Thymus (tissue), 11 donors: Measurements from ENCODE around the gene CTH. TPM values are rescaled to one million over a fixed set of nuclear protein-coding genes. Genes with fewer than 3 reads are reported as not detected.
"Not testable (repeated sequence)": the region's sequence is repeated elsewhere in the genome, so short reads cannot be mapped to it uniquely, and the experiment has no call there.

Experiments
- DNase-seq, 9 donors: peaks; one replicate each; pipeline ENCODE4 v3.0.0-alpha.2; 2013; ENCODE audit warnings: low spot score in 9 of 9, low read depth in 6 of 9, missing footprints in 1 of 9
- H3K27ac ChIP-seq, 2 donors: one replicate each; pipeline ENCODE4 v1.5.1; 2013; ENCODE audit warnings: control low read depth in 1 of 2, low read depth in 1 of 2, low read length in 1 of 2, mild to moderate bottlenecking in 1 of 2, moderate library complexity in 1 of 2
- H3K27me3 ChIP-seq, 2 donors: one replicate each; pipeline ENCODE4 v1.5.1; 2013; ENCODE audit warnings: low read length in 1 of 2; ENCODE audit not compliant: control insufficient read depth in 2 of 2, insufficient read depth in 1 of 2
- H3K36me3 ChIP-seq, 2 donors: one replicate each; pipeline ENCODE4 v1.5.1; 2013; ENCODE audit warnings: low read length in 1 of 2, mild to moderate bottlenecking in 1 of 2, moderate library complexity in 1 of 2; ENCODE audit not compliant: control insufficient read depth in 2 of 2, insufficient read depth in 2 of 2
- H3K4me1 ChIP-seq, 2 donors: one replicate each; pipeline ENCODE4 v1.5.1; 2013; ENCODE audit warnings: low read length in 2 of 2; ENCODE audit not compliant: control insufficient read depth in 2 of 2, insufficient read depth in 2 of 2
- H3K4me3 ChIP-seq, 2 donors: one replicate each; pipeline ENCODE4 v1.5.1; 2013; ENCODE audit warnings: low read length in 2 of 2, control low read depth in 1 of 2, mild to moderate bottlenecking in 1 of 2
- H3K9me3 ChIP-seq, 2 donors: one replicate each; pipeline ENCODE4 v1.5.1; 2013; ENCODE audit warnings: low read length in 1 of 2, mild to moderate bottlenecking in 1 of 2; ENCODE audit not compliant: control insufficient read depth in 2 of 2, insufficient read depth in 1 of 2
- WGBS: extraction: QIAGEN DNeasy Blood & Tissue Kit; methylation state at CpG from one replicate; pipeline ENCODE4 v1.1.7; 2013; 5-methylcytosine and 5-hydroxymethylcytosine counted together
- polyA plus RNA-seq: library from polyadenylated mRNA; stranded (reverse); fragments of 200-250 nt; gene quantifications from one replicate; pipeline ENCODE4 v1.2.3, GENCODE V29; 2013
- total RNA-seq: library from RNA; stranded (reverse); fragments of 120-200 nt; gene quantifications from one replicate; pipeline ENCODE4 v1.2.4, GENCODE V29; 2013
- donor health status: healthy.

The CTH gene
- total and polyA plus RNA-seq, 2 donors, result 1.4 to 2.8 TPM

DNA sequence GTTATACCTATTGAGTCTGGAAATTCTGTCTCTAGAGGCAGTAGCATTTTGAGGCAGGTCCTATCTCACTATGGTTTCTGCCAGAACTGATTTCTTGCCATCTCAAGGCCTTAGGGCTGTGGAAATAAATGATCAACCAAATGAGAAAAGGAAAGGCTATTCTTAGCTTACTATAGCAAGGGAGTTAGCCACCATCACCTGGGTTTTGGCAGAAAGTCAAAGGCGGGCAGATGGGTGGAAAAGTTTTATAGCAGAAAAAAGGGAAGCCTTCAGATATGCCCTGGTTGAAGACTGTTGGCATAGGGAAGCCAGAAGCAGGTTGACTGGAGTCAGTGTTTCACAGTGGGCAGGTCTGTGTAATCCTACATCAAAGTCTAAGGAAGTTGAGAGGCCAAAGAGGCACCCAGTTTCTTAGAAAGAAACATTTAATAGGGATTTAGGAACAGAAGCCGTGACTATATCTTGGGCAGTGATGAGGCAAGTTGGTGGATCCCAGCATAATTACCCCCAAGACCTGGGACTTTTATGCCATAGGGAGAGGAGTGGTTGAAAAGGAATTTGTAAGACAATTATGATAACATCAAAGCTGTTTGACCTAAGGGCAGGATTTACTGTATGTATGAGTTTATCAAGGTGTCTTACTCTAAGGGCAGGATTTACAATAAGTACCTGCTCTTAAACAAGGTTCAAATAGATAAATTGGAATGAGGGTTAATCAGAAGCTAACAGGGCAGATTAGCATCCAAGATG, 29.7 kb downstream of the CTH start:
- Histone ChIP-seq H3K27ac (no peak overlapping the region), H3K27me3 (no peaks in the 10 kb centered on the region), H3K4me3 (no peak overlapping the region), H3K36me3 (no peaks in the 10 kb centered on the region), H3K4me1 (no peaks in the 10 kb centered on the region), H3K9me3 (no peaks in the 10 kb centered on the region)
- WGBS, result 96% methylated on average over 2 of the region's 2 CpGs
- DNase-seq, result no peak

DNA sequence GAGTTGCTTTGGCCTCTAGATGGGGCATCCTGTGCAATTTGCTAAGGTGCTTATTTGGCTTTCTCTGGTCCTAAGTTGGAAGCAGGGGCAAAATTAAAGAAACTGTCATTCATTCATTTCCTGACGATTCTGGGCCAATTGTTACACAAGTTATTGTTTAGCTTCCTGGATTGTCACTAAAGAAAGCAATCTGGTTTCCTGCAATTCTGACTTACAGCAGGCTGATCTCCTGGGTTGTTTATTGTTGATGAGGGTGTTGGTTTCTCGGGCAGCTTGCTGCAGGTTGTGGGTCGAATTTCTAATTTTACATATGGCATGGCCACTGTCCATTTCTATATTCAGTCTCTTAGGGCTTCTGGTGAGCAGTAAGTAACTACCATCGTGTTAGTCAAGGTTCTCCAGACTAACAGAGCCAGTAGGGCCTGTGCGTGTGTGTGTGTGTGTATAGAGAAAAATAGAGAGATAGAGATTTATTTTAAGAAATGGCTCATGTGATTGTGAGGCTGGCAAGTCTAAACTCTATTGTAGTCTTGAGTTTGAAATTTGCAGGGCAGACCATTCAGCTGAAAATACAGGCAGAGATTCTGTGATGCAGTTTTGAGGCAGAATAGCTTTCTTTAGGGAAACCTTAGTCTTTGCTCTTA, 30.4 kb downstream of the CTH start:
- H3K27me3 ChIP-seq, result no peaks in the 10 kb centered on the region
- no peaks in the 10 kb centered on the region for H3K36me3 ChIP-seq
- no peak overlapping the region for H3K4me3 ChIP-seq
- WGBS, result 91% methylated on average over 5 of the region's 5 CpGs
- no peak overlapping the region for H3K27ac ChIP-seq
- H3K9me3 ChIP-seq, result no peaks in the 10 kb centered on the region
- H3K4me1 ChIP-seq, result no peaks in the 10 kb centered on the region
- DNase-seq, result no peak

DNA sequence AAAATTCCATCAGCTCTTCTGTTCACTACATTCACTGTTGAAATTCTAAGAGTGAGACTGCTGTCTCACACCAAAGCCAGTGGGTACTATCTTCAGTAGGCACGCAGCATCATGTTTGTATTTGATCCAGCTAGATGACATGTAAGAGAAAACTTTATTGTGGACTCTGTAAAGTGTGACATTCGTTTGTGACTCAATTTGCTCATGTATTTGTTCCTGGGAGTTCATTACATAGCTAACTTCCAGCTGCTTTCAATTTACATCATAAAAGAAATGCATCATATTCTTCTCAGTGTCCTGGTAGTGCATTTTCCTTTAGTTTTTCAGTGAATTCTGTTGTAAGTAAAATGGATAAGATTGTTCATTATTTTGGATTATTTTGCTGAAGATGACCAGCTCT, 31.4 kb downstream of the CTH start:
- WGBS, result 91% methylated on average over 2 of the region's 2 CpGs
- no peaks in the 10 kb centered on the region for H3K4me1 ChIP-seq
- DNase-seq, result no peak
- H3K36me3 ChIP-seq, result no peaks in the 10 kb centered on the region
- H3K4me3 ChIP-seq, result no peak overlapping the region
- H3K9me3 ChIP-seq, result no peaks in the 10 kb centered on the region
- H3K27me3 ChIP-seq, result no peaks in the 10 kb centered on the region
- no peak overlapping the region for H3K27ac ChIP-seq

DNA sequence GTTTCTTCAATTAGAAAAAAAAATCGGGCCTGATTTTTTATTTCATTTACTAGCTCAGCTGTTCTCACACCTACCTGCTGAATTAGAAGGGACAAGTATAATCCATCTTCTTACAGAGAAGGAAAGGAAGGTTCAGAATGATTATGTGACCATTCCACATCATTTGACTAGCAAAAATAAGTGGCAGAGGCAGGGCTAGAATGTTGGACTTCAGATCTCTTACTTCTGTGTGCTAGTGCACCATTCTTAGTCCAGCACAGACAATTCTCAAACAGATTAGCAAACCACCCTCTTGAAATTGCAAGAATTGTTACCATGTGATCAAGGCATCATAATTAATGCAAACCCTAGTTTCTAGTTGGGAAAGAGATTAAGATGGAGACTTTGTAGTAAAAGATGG, 32.7 kb downstream of the CTH start:
- Histone ChIP-seq H3K4me3 (no peak overlapping the region), H3K4me1 (no peaks in the 10 kb centered on the region), H3K27me3 (no peaks in the 10 kb centered on the region), H3K9me3 (no peaks in the 10 kb centered on the region), H3K27ac (no peak overlapping the region), H3K36me3 (no peaks in the 10 kb centered on the region)
- no peak for DNase-seq
- 88% methylated on average over 1 of the region's 1 CpG for WGBS

DNA sequence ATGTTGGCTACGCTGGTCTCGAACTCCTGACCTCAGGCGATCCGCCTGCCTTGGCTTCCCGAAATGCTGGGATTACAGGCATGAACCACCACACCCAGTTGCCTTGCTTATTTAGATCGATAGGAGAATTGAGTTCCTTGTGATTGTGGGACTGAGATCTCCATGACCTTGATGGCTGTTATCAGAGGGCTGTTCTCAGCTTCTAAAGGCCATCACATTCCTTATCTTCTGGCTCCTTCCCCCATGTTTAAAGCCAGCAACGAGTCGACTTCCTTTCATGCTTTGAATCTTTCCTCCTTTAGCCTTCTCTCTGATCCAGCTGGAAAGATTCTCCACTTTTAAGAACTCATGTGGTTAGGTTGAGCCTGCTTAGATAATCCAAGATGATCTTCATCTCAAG, 38.0 kb downstream of the CTH start:
- no peaks in the 10 kb centered on the region for H3K9me3 ChIP-seq
- 94% methylated on average over 8 of the region's 8 CpGs for WGBS
- H3K27ac ChIP-seq, result no peak overlapping the region

DNA sequence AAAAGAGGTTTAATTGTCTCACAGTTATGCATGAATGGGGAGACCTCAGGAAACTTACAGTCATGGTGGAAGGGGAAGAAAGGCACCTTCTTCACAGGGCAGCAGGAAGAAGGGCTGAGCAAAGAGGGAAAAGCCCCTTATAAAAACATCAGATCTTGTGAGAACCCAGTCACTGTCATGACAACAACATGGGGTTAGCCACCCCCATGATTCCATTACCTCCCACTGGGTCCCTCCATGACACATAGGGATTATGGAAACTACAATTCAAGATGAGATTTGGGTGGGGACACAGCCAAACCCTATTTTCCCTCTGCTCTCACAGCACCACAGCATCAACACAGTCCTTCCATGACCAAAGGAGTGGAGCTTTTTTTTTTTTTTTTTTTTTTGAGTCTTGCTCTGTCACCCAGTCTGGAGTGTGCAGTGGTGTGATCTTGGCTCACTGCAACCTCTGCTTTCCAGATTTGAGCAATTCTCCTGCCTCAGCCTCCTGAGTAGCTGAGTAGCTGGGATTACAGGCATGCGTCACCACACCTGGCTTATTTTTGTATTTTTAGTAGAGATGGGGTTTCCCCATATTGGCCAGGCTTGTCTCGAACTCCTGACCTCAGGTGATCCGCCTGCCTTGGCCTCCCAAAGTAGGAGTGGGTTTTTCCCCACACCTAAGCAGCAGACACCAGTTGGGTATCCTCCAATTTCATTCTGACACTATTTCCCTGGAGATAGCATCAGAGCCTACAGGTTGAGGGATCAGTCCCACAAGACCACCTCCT, 41.3 kb downstream of the CTH start:
- not testable (repeated sequence) for H3K27me3 ChIP-seq, H3K27ac ChIP-seq, H3K4me1 ChIP-seq, H3K4me3 ChIP-seq, DNase-seq, H3K9me3 ChIP-seq, H3K36me3 ChIP-seq
- 83% methylated on average over 3 of the region's 3 CpGs for WGBS

More for the DNA sequence above, 38.0 kb downstream of the CTH start:
- no peak for DNase-seq
- Histone ChIP-seq H3K4me3 (no peak overlapping the region), H3K4me1 (no peaks in the 10 kb centered on the region), H3K36me3 (no peaks in the 10 kb centered on the region), H3K27me3 (no peaks in the 10 kb centered on the region)

DNA sequence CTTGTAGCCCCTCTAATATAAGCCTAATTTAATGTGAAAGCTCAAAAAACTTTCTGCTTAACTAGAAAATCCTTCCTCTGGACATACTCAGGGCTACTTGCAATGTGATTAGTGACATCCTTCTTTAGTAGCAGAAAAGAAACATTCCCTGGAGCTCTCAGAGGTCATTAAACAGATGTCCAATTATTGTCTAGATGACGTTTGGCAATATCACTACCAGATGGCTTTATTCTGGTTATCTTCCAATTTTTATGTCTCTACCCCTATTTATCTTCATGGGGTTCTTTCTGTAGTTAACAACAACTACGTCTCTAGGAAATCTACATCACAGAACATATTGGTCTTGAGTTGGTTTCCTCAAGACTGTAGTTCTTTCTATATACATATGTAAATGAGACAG, 44.2 kb downstream of the CTH start:
- no peak overlapping the region for H3K4me3 ChIP-seq
- no peak for DNase-seq

DNA sequence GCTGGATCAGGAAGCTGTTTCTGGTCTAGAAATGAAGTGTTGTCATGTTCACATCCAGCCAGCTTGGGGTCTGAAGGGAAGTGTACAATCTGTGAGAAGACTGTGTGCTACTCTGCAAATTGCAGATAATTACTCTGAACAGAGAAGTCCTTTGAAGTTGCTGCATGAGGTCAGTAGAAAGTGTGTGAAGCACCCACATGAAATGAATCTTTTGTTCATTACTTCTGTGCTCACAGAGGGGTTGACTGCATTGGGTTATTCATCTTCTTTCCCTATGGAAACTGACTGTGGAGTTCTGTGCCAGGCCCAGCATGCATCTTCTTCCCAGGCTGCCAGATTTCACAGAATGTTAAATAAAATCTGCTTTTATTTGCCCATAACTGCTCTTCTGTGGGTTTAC, 47.1 kb downstream of the CTH start:
- Histone ChIP-seq H3K27ac (no peak overlapping the region), H3K4me3 (no peak overlapping the region), H3K36me3 (no peaks in the 10 kb centered on the region), H3K4me1 (no peaks in the 10 kb centered on the region), H3K9me3 (no peaks in the 10 kb centered on the region), H3K27me3 (no peaks in the 10 kb centered on the region)
- peak in 1 of 9 donors; percentile 2 for DNase-seq

More for the DNA sequence above, 44.2 kb downstream of the CTH start:
- no peak overlapping the region for H3K27ac ChIP-seq
- no peaks in the 10 kb centered on the region for H3K27me3 ChIP-seq
- no peaks in the 10 kb centered on the region for H3K9me3 ChIP-seq
- no peaks in the 10 kb centered on the region for H3K4me1 ChIP-seq
- 68% methylated on average over 2 of the region's 2 CpGs for WGBS
- no peaks in the 10 kb centered on the region for H3K36me3 ChIP-seq
